NCI-H446 (cell line): Measurements from ENCODE around the gene SLC2A4RG.

Source experiments
- DNase-seq, 2 experiments: peaks; one replicate each; lab custom pipeline; 2025; lab: John Stamatoyannopoulos, UW

The SLC2A4RG gene

DNA sequence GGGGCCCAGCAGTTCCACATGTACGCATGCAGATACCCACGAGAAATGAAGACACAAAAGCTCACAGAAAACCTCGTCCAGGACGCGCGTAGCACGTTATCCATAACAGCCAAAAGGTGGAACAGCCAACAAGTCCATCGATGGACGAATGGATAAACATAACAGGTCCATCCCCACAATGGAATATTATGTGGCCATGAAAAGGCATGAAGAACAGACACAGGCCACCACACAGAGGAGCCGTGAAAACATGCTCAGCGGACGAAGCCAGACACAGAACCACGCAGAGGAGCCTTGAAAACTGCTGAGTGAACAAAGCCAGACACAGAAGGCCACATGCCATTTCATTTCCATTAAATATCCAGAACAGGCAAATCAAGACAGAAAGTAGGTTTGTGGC, 38.0 kb downstream of the SLC2A4RG start:
- no peak for DNase-seq

DNA sequence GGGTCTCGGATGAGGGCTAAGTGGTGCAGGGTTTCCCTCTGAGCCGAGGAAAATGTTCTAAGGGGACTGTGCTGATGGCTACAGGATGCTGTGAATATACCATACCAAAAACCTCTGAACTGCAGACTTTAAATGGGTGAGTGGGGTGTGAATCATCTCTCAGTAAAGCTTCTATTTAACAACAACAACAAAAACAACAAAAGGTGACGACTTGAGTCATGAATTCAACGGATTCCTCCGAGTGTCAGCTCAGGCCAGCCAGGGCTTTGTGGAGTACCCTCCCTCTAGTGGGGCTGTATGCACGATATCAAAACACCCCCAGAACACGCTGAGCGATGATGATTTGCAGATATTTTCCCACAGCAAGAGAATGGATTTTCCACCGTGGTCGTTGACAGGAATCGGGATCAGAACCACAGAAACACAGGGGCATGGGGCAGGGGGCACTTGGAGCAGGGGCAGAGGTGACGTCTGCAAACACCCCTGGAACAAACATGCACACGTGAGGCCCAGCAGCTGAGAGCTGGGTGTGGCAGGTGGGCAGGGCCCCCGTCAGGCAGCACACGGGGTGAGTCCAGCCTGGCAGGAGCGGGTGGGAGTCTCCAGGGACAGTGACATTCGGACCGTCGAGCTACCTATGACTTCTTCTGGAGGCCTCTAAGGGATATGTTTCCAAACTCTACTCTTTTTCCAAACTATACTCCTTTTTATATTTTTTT, 38.6 kb downstream of the SLC2A4RG start:
- DNase-seq, result no peak

DNA sequence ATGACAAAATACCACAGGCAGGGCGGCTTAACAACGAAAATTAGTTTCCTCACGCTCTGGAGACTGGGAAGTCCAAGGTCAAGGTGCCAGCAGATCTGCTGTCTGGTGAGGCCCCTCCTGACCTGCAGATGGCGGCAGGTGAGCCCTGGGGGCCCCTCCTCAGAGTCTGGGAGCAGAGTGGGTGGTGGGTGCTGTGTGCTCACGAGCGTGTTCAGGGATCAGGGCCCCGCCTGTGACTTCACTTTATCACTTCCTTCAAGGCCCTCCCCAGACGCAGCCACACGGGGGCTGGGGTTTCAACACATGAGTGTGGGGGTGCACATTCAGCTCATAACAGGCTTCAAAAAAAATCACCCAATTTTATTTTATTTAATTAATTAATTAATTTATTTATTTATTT, 39.3 kb downstream of the SLC2A4RG start:
- DNase-seq, result no peak

DNA sequence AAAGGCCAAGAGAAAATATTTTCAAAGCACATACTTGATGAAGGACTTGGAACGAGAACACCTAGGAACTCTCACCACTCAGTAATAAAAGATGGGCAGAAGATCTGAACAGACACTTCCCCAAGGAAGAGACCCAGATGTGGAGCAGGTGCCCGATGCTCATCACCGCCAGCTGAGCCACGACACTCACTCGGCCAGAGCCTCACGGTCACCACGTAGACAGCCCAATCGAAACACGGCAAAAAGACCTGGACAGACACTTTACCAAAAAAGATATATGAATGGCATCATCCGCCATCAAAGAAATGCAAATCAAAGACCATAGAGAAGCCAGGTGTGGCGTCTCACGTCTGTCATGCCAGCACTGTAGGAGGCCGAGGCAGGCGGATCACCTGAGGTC, 41.6 kb downstream of the SLC2A4RG start:
- no peak for DNase-seq

- no peak for DNase-seq
Measured at GRCh38 chr20:63782051-63782471, 42.5 kb downstream of the SLC2A4RG start.

- no peak for DNase-seq
Measured at GRCh38 chr20:63782521-63782971, 43.0 kb downstream of the SLC2A4RG start.

- DNase-seq, result no peak
Measured at GRCh38 chr20:63783970-63784369, 44.4 kb downstream of the SLC2A4RG start.

DNA sequence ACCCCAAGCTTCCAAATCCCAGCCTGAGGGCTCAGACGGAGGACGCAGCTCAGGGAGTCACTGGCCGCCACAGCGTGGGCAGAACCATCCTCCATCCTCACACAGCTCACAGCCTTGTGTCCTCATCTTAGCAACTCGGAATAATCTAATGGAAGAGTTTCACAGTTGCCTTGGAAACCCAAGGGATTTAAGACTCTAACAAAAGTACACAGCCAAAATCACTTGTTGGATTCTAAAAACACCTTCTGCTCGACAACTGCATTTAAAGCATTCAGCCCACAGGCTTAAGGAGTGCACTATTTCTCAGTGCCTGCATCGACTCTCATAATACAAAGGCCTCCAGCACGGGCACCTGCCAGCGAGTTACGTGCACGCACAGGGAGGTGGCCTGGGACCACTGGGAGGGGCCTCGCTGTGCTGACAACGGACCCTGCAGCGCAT, 46.1 kb downstream of the SLC2A4RG start:
- no peak for DNase-seq

DNA sequence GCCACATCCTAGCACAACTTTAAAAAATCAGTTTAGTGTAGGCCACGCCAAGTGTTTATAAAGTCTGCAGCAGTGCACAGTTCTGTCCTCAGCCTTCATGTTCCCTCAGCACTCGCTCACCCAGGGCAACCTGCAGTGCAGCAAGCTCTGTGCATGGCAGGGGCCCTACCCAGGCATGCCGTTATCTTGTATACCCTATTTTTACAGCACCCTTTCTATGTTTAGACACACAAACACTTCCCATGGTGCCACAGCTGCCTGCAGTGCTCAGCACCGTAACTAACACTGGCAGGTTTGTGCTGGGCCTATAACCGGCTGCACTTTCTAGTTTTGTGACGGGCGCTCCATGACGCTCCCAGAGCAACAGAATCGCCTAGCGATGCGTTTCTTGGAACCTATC, 47.7 kb downstream of the SLC2A4RG start:
- no peak for DNase-seq

GRCh38 chr20:63787749-63788148, 48.2 kb downstream of the SLC2A4RG start:
- no peak for DNase-seq

GRCh38 chr20:63789836-63790571, 50.4 kb downstream of the SLC2A4RG start:
- DNase-seq, result no peak

GRCh38 chr20:63790572-63791168, 51.1 kb downstream of the SLC2A4RG start:
- DNase-seq, result no peak

- DNase-seq, result no peak
Measured at GRCh38 chr20:63791497-63792156, 52.1 kb downstream of the SLC2A4RG start.

DNA sequence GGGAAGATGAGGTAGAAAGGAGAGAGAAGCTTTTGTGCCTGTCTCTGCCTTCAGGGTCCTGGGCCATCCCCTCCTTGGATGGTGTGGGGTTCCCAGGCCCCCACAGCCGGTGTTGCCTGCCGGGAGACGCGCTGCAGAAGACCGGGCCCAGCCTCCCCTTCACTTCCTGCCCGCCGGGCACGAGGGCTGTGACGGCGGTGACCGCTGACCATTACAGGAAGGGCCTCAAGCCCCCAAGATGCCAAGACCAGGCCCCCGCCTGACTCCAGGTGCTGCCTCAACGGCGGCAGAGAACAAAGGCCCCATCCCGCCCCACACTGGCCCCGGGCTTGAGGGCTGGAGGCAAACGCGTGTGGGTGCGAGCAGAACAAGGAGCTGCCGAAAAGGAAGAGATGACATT, 53.3 kb downstream of the SLC2A4RG start:
- no peak for DNase-seq
